Heart left ventricle (tissue), 13 donors: Measurements from ENCODE around the gene RSL24D1.

Experiments used
- POLR2A ChIP-seq, 2 donors: fragments of 450-650 bp; IDR thresholded peaks; one replicate each; pipeline ENCODE4 v1.6.1; 2017; ENCODE audit warnings: antibody characterized with exemption in 2 of 2, mild to moderate bottlenecking in 2 of 2, moderate library complexity in 2 of 2
- TF ChIP-seq, protein P1 (sequence below), 12 donors: fragments of 200-600 bp; sonication (generic) in 4 of 12; IDR thresholded peaks; one replicate each; pipeline versions ENCODE4 v1.5.0 to v1.8.0; 2018 to 2022; ENCODE audit warnings: antibody characterized with exemption in 12 of 12, mild to moderate bottlenecking in 5 of 12
- donor health status: ischemic (EF 13 %, LVEDD 7.1; RV severe dilation, severe dysfunction).
- donor health status: DM: no; HTN: yes; CAD: no.
- donor health status: DM: no; HTN: no; CAD: no.
- donor health status: ischemic (EF 25% LVEDD 6.9; RV normal size, moderate dysfunction).
- donor health status: ischemic (EF 25% LVEDD 5.7; RV mildly dilated, moderate dysfunction).
- donor health status: ischemic (EF 35%, LVEDD 5.7; RV mildly dilated, moderate dysfunction).
- donor health status: nonischemic (EF 11% LVEDD 7.7; RV severe dilation, severe dysfunction).
- donor health status: DM: yes; HTN: yes; CAD: no.
- donor health status: PGD.
- donor health status: ischemic (EF 29% LVEDD 5.4; RV normal size, mild dysfunction).
- donor health status: nonischemic (EF 23%, LVEDD 6.1; RV moderate dilation, normal function).

DNA sequence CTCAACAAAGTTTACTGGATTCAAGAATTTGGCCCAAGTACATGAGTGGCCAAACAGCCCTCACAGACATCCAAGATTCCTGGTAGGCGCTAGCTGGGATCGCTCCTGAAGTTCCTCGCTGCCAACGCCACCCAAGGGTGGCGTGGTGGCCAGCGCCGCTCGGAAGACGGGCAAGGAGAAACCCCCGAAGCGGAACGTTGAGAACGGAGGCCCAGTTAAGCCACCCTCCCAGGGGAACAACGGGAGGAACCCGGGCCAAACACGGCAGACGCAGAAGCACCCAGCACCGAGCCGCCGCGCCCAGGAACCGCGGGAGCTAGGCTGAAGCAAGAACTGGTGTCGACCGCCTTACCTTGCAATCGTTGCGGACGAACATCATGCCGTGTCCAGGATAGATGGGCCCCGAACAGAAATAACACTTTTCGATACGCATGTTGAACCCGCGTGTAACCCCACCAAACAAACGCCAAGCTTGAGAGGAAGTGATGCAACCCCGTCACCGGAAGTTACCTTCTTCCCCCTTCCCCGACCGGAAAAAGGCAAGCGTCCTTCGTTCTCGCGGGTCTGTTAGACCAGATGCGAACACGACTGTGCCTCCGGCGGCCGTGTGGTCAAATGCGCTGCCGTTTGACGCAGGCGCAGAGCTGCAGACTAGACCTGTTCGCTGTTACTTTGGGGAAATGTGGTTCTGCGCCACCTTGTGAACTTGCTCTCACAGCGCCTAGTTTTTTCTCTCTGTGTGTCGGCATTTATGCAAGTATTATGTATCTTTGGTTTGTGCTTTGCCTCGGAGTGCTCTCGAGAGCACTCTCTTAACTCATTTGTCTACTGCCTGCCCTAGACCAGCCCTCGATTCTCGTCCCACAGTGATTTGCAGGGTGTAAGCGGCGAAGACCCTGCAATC lies at the start of gene RSL24D1:
- peak in 1 of 2 donors; percentile 76 for TF ChIP-seq POLR2A (IDR thresholded peaks at IDR 0.05)
- TF ChIP-seq, protein P1, sequence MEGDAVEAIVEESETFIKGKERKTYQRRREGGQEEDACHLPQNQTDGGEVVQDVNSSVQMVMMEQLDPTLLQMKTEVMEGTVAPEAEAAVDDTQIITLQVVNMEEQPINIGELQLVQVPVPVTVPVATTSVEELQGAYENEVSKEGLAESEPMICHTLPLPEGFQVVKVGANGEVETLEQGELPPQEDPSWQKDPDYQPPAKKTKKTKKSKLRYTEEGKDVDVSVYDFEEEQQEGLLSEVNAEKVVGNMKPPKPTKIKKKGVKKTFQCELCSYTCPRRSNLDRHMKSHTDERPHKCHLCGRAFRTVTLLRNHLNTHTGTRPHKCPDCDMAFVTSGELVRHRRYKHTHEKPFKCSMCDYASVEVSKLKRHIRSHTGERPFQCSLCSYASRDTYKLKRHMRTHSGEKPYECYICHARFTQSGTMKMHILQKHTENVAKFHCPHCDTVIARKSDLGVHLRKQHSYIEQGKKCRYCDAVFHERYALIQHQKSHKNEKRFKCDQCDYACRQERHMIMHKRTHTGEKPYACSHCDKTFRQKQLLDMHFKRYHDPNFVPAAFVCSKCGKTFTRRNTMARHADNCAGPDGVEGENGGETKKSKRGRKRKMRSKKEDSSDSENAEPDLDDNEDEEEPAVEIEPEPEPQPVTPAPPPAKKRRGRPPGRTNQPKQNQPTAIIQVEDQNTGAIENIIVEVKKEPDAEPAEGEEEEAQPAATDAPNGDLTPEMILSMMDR (IDR thresholded peaks at IDR 0.05): peak in 10 of 12 donors; percentile 13 to 63 (median 44)
